SK-N-SH (cell line): ENCODE measurements around the gene MTA3. TPM values are rescaled to one million over a fixed set of nuclear protein-coding genes. Genes with fewer than 3 reads are reported as not detected.

ENCODE experiments used
- CTCF ChIA-PET: fragments of 300-600, 350-600 bp; formaldehyde crosslinking; extraction: SDS; loops from one replicate; lab custom pipeline; 2021; lab: Yijun Ruan, JAX
- POLR2A ChIA-PET: fragments of 350-600 bp; sonication (Branson Sonifier 250); formaldehyde crosslinking; extraction: SDS; loops from one replicate; lab custom pipeline; 2020; ENCODE audit warnings: antibody characterized with exemption, inconsistent platforms; lab: Yijun Ruan, JAX
- DNase-seq: peaks from one replicate; pipeline ENCODE4 v3.0.0; 2012
- H2AFZ ChIP-seq: fragments of 200-600 bp; sonication (generic); 2 replicates; pipeline ENCODE4 v1.8.1; 2016; ENCODE audit warnings: antibody characterized with exemption, mild to moderate bottlenecking, low read depth
- H3F3A ChIP-seq: fragments of 200-600 bp; sonication (generic); replicated peaks from 2 replicates; pipeline ENCODE3; 2016; ENCODE audit warnings: antibody characterized with exemption, mild to moderate bottlenecking; ENCODE audit not compliant: insufficient read depth
- H3K27ac ChIP-seq, 2 experiments: fragments of 200-500 bp in 1 of 2; fragments of 200-600 bp in 1 of 2; sonication (Bioruptor generic) in 1 of 2; sonication (generic), shearing (Covaris generic) in 1 of 2; 2 replicates each; pipeline versions ENCODE4 v1.5.1 to v1.6.1; 2014 to 2016; ENCODE audit warnings: low read depth in 2 of 2, inconsistent platforms in 1 of 2, low read length in 1 of 2, mild to moderate bottlenecking in 1 of 2, mixed read lengths in 1 of 2
- H3K27me3 ChIP-seq: fragments of 200-600 bp; sonication (generic), shearing (Covaris generic); 2 replicates; pipeline ENCODE4 v1.6.1; 2016; ENCODE audit warnings: mixed run types; ENCODE audit not compliant: insufficient read depth
- H3K36me3 ChIP-seq, 2 experiments: fragments of 200-500 bp in 1 of 2; fragments of 200-600 bp in 1 of 2; sonication (Bioruptor generic) in 1 of 2; sonication (generic) in 1 of 2; replicated peaks in 1 of 2; 2 replicates each; pipeline versions ENCODE3 to v1.5.1; 2014 to 2016; ENCODE audit warnings: low read length in 1 of 2, mild to moderate bottlenecking in 1 of 2; ENCODE audit not compliant: insufficient read depth in 2 of 2, control insufficient read depth in 1 of 2
- H3K4me1 ChIP-seq, 2 experiments: fragments of 200-500 bp in 1 of 2; fragments of 200-600 bp in 1 of 2; sonication (Bioruptor generic) in 1 of 2; sonication (generic), shearing (Covaris generic) in 1 of 2; 2 replicates each; pipeline versions ENCODE4 v1.5.1 to v1.6.1; 2014 to 2016; ENCODE audit warnings: low read depth in 1 of 2, low read length in 1 of 2, mixed run types in 1 of 2; ENCODE audit not compliant: insufficient read depth in 2 of 2, control insufficient read depth in 1 of 2
- H3K4me2 ChIP-seq: fragments of 200-600 bp; sonication (generic), shearing (Covaris generic); 2 replicates; pipeline ENCODE4 v1.6.1; 2017; ENCODE audit warnings: mixed run types
- H3K4me3 ChIP-seq, 2 experiments: fragments of 200-500 bp in 1 of 2; fragments of 200-600 bp in 1 of 2; sonication (Bioruptor generic) in 1 of 2; sonication (generic), shearing (Covaris generic) in 1 of 2; 2 replicates each; pipeline versions ENCODE4 v1.5.1 to v1.8.1; 2014 to 2016; ENCODE audit warnings: low read depth in 2 of 2, inconsistent platforms in 1 of 2, low read length in 1 of 2, mild to moderate bottlenecking in 1 of 2, mixed read lengths in 1 of 2, moderate library complexity in 1 of 2
- H3K79me2 ChIP-seq: fragments of 200-600 bp; sonication (generic); 2 replicates; pipeline ENCODE4 v1.8.1; 2017; ENCODE audit warnings: mild to moderate bottlenecking; ENCODE audit not compliant: insufficient read depth
- H3K9ac ChIP-seq: fragments of 200-600 bp; sonication (generic); 2 replicates; pipeline ENCODE4 v1.6.1; 2017; ENCODE audit warnings: mixed run types
- H3K9me2 ChIP-seq: fragments of 200-600 bp; sonication (generic); 2 replicates; pipeline ENCODE4 v1.6.1; 2017; ENCODE audit warnings: mixed run types
- H3K9me3 ChIP-seq: fragments of 200-600 bp; sonication (generic); 2 replicates; pipeline ENCODE4 v1.6.1; 2017; ENCODE audit warnings: mixed run types, mild to moderate bottlenecking, moderate library complexity
- H4K20me1 ChIP-seq: fragments of 200-600 bp; sonication (generic); 2 replicates; pipeline ENCODE4 v1.6.1; 2017; ENCODE audit warnings: mild to moderate bottlenecking, mixed run types; ENCODE audit not compliant: insufficient read depth
- CTCF ChIP-seq: fragments of 200-600 bp; sonication (generic); IDR thresholded peaks from 2 replicates; pipeline ENCODE4 v1.6.1; 2017; ENCODE audit warnings: antibody characterized with exemption, mild to moderate bottlenecking, moderate library complexity
- EZH2phosphoT487 ChIP-seq: fragments of 200-600 bp; sonication (generic); IDR thresholded peaks from 2 replicates; pipeline ENCODE4 v1.6.1; 2017; ENCODE audit warnings: low read depth, mixed run types, mild to moderate bottlenecking, antibody characterized with exemption, moderate library complexity, borderline replicate concordance
- GABPA ChIP-seq: IDR thresholded peaks from 2 replicates; pipeline ENCODE4 v1.4.0; 2012; ENCODE audit warnings: low read depth, mild to moderate bottlenecking
- JUND ChIP-seq: IDR thresholded peaks from 2 replicates; pipeline ENCODE4 v1.4.0; 2012
- MEF2A ChIP-seq: IDR thresholded peaks from 2 replicates; pipeline ENCODE4 v1.4.0; 2012; ENCODE audit warnings: low read depth, borderline replicate concordance
- NFIC ChIP-seq: IDR thresholded peaks from 2 replicates; pipeline ENCODE4 v1.4.0; 2012; ENCODE audit warnings: borderline replicate concordance
- PBX3 ChIP-seq: IDR thresholded peaks from 2 replicates; pipeline ENCODE4; 2012
- RCOR1 ChIP-seq: fragments of 150-350 bp; IDR thresholded peaks from 2 replicates; pipeline ENCODE4 v1.6.1; 2017; ENCODE audit warnings: antibody characterized with exemption, low read length
- RXRA ChIP-seq: IDR thresholded peaks from 2 replicates; pipeline ENCODE4 v1.4.0; 2012; ENCODE audit warnings: low read depth, mild to moderate bottlenecking, borderline replicate concordance
- SMC3 ChIP-seq: IDR thresholded peaks from 2 replicates; pipeline ENCODE4 v1.6.1; 2012; ENCODE audit warnings: low read depth, low read length, improper control_type of control experiment
- TAF1 ChIP-seq: IDR thresholded peaks from 2 replicates; pipeline ENCODE4 v1.6.1; 2012; ENCODE audit warnings: low read depth, mild to moderate bottlenecking, low read length, moderate library complexity, borderline replicate concordance
- USF2 ChIP-seq: fragments of 150-350 bp; IDR thresholded peaks from 2 replicates; pipeline ENCODE4 v1.6.1; 2017; ENCODE audit warnings: antibody characterized with exemption, low read length, low read depth, borderline replicate concordance
- WGBS: methylation state at CpG from one replicate; pipeline ENCODE4 v1.1.6; 2017; ENCODE audit warnings: low lambda C conversion rate; 5-methylcytosine and 5-hydroxymethylcytosine counted together
- polyA plus RNA-seq, 3 experiments: library from polyadenylated mRNA; depleted of rRNA; stranded (reverse); fragments of >200 nt; gene quantifications; 2 replicates each; pipeline ENCODE4 v1.2.3, GENCODE V29; 2012
- TF ChIP-seq, protein P1 (sequence below): fragments of 150-350 bp; IDR thresholded peaks from 2 replicates; pipeline ENCODE4 v1.6.1; 2016; ENCODE audit warnings: mild to moderate bottlenecking, low read depth, low read length
- TF ChIP-seq, protein P2 (sequence below): IDR thresholded peaks from 2 replicates; pipeline ENCODE4 v1.4.0; 2012; ENCODE audit warnings: low read depth, borderline replicate concordance
- TF ChIP-seq, protein P3 (sequence below): IDR thresholded peaks from 2 replicates; pipeline ENCODE4 v1.4.0; 2012; ENCODE audit warnings: low read depth, borderline replicate concordance

MTA3 gene
- polyA plus RNA-seq, 1 of the 3 experiments (the other 2 are of a cell fraction) = 30.8 TPM

DNA sequence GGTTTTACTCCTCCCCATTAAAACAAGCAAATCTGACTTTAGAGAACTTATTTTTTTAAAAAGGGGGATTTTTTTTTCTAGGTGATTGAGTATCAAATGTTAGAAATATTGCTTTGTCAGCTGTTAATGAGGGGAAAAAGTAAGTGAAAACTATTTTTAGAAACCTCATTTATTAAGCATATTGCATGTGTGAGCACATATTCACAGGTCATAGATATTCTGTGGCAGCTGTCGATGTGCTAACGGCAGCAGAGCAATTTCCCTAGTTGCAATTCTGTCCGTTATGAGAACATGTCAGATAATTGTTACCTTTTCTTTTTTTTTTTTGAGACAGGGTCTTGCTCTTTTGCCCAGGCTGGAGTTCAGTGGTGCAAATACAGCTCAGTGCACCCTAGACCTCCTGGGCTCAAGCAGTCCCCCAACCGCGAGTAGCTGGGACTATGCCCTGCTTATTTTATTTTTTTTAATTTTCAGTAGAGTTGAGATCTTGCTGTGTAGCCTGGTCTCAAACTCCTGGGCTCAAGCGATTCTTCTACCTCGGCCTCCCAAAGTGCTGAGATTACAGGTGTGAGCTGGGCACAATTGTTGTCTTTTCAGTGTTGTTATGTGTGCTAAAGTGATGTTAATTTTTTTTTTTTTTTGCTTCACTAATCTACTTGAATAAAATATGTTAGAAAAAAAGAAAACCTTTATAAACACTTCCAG, 69.8 kb downstream of the MTA3 start:
- Histone ChIP-seq H3K27me3 (no peaks in the 10 kb centered on the region), H3K4me3 (no peak overlapping the region), H4K20me1 (no peaks in the 10 kb centered on the region), H3F3A (no peaks in the 10 kb centered on the region), H3K27ac (no peak overlapping the region), H3K9me3 (no peaks in the 10 kb centered on the region), H3K4me1 (peaks cover 15 to 18% of the 10 kb centered on the region in 2 experiments; a peak in 3 of 4 replicates), H3K9ac (no peak overlapping the region), H3K79me2 (peaks cover 16% of the 10 kb centered on the region; the same call in 1 of the 2 replicates), H2AFZ (no peak overlapping the region), H3K9me2 (no peaks in the 10 kb centered on the region), H3K4me2 (no peak overlapping the region)
- no peak for DNase-seq
- POLR2A ChIA-PET = interaction anchor here (0.7 kb wide), 1 partner anchor 1836 kb away, joined by 3 read pairs; no protein-coding TSS in a partner anchor
- CTCF ChIA-PET = interaction anchor here (1.4 to 4.6 kb wide), 2 partner anchors 25 to 44 kb away, joined by 3 to 23 read pairs; no protein-coding TSS in a partner anchor
- no peak for TF ChIP-seq RCOR1
- no peak for TF ChIP-seq SMC3
- TF ChIP-seq, protein P1, sequence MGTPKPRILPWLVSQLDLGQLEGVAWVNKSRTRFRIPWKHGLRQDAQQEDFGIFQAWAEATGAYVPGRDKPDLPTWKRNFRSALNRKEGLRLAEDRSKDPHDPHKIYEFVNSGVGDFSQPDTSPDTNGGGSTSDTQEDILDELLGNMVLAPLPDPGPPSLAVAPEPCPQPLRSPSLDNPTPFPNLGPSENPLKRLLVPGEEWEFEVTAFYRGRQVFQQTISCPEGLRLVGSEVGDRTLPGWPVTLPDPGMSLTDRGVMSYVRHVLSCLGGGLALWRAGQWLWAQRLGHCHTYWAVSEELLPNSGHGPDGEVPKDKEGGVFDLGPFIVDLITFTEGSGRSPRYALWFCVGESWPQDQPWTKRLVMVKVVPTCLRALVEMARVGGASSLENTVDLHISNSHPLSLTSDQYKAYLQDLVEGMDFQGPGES = no peak
- TF ChIP-seq, protein P2, sequence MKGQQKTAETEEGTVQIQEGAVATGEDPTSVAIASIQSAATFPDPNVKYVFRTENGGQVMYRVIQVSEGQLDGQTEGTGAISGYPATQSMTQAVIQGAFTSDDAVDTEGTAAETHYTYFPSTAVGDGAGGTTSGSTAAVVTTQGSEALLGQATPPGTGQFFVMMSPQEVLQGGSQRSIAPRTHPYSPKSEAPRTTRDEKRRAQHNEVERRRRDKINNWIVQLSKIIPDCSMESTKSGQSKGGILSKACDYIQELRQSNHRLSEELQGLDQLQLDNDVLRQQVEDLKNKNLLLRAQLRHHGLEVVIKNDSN = no peak
- TF ChIP-seq PBX3 = no peak
- no peak for TF ChIP-seq NFIC
- TF ChIP-seq, protein P3, sequence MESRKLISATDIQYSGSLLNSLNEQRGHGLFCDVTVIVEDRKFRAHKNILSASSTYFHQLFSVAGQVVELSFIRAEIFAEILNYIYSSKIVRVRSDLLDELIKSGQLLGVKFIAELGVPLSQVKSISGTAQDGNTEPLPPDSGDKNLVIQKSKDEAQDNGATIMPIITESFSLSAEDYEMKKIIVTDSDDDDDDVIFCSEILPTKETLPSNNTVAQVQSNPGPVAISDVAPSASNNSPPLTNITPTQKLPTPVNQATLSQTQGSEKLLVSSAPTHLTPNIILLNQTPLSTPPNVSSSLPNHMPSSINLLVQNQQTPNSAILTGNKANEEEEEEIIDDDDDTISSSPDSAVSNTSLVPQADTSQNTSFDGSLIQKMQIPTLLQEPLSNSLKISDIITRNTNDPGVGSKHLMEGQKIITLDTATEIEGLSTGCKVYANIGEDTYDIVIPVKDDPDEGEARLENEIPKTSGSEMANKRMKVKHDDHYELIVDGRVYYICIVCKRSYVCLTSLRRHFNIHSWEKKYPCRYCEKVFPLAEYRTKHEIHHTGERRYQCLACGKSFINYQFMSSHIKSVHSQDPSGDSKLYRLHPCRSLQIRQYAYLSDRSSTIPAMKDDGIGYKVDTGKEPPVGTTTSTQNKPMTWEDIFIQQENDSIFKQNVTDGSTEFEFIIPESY = no peak
- no peak for TF ChIP-seq GABPA
- TF ChIP-seq EZH2phosphoT487 = no peak
- no peak for TF ChIP-seq MEF2A
- TF ChIP-seq CTCF = no peak
- TF ChIP-seq RXRA = no peak
- no peak for TF ChIP-seq USF2
- no peak for TF ChIP-seq JUND
- TF ChIP-seq TAF1 = no peak
- TF ChIP-seq, all 33 proteins: peak for 0
- H3K36me3 ChIP-seq = no peaks in the 10 kb centered on the region
- WGBS = 96% methylated on average over 7 of the region's 7 CpGs
